GM23338 (cell line): ENCODE measurements around the gene JARID2. TPM values are rescaled to one million over a fixed set of nuclear protein-coding genes. Genes with fewer than 3 reads are reported as not detected.
A peak's percentile ranks its signal among the peaks of the same experiment; 100 is the strongest.

Experiments used
- ATAC-seq: fragments of 200-7000 bp; cut with Tn5 transposase; 3 replicates; pipeline ENCODE4 v1.9.1; 2020
- DNase-seq: peaks from one replicate; pipeline ENCODE4 v3.0.0-alpha.2; 2015; ENCODE audit warnings: low spot score
- H2AFZ ChIP-seq: fragments of 200-600 bp; sonication (generic); 2 replicates; pipeline ENCODE4 v1.8.0; 2016; ENCODE audit warnings: antibody characterized with exemption, mild to moderate bottlenecking, moderate library complexity
- H3F3A ChIP-seq: fragments of 200-600 bp; sonication (generic); replicated peaks from 2 replicates; pipeline ENCODE4 v1.8.0; 2017; ENCODE audit warnings: antibody characterized with exemption, mixed run types, low read depth
- H3K27ac ChIP-seq: fragments of 200-600 bp; sonication (generic); 2 replicates; pipeline ENCODE4 v1.6.1; 2016; ENCODE audit warnings: low read depth
- H3K27me3 ChIP-seq: fragments of 200-600 bp; sonication (generic); 2 replicates; pipeline ENCODE4 v1.8.0; 2016; ENCODE audit warnings: mild to moderate bottlenecking, mixed run types, moderate library complexity; ENCODE audit not compliant: insufficient read depth
- H3K36me3 ChIP-seq: fragments of 200-600 bp; sonication (generic); 2 replicates; pipeline ENCODE4 v1.8.0; 2016; ENCODE audit warnings: mild to moderate bottlenecking; ENCODE audit not compliant: insufficient read depth
- H3K4me1 ChIP-seq: fragments of 200-600 bp; sonication (generic); 2 replicates; pipeline ENCODE4 v1.8.0; 2016; ENCODE audit warnings: mild to moderate bottlenecking, moderate library complexity; ENCODE audit not compliant: insufficient read depth
- H3K4me2 ChIP-seq: fragments of 200-600 bp; sonication (generic); 2 replicates; pipeline ENCODE4 v1.7.1; 2017; ENCODE audit warnings: mixed run types
- H3K4me3 ChIP-seq: fragments of 200-600 bp; sonication (generic); 2 replicates; pipeline ENCODE4 v1.6.1; 2016; ENCODE audit warnings: mixed run types
- H3K79me2 ChIP-seq: fragments of 200-600 bp; sonication (generic); replicated peaks from 2 replicates; pipeline ENCODE4 v1.8.0; 2017; ENCODE audit warnings: mild to moderate bottlenecking; ENCODE audit not compliant: insufficient read depth
- H3K9me2 ChIP-seq: fragments of 200-600 bp; sonication (generic); 2 replicates; pipeline ENCODE4 v1.8.0; 2017; ENCODE audit not compliant: insufficient read depth
- H4K20me1 ChIP-seq: fragments of 200-600 bp; sonication (generic); replicated peaks from 2 replicates; pipeline ENCODE4 v1.8.0; 2017; ENCODE audit warnings: mild to moderate bottlenecking; ENCODE audit not compliant: insufficient read depth
- H3K27ac Mint-ChIP-seq: 2 replicates; pipeline ENCODE4 v1.8.0; 2020; ENCODE audit warnings: inconsistent platforms, mild to moderate bottlenecking, moderate library complexity, mixed read lengths
- H3K27me3 Mint-ChIP-seq: 3 replicates; pipeline ENCODE4 v1.8.0; 2022; ENCODE audit warnings: low read depth, mild to moderate bottlenecking, moderate library complexity, mixed read lengths, inconsistent platforms; ENCODE audit not compliant: insufficient read depth, poor library complexity
- H3K36me3 Mint-ChIP-seq: 3 replicates; pipeline ENCODE4 v1.8.0; 2021; ENCODE audit warnings: low read depth, mild to moderate bottlenecking, inconsistent platforms, moderate library complexity, mixed read lengths
- H3K4me1 Mint-ChIP-seq: 3 replicates; pipeline ENCODE4 v1.8.0; 2020; ENCODE audit warnings: mild to moderate bottlenecking, inconsistent platforms, mixed read lengths
- H3K4me3 Mint-ChIP-seq: 3 replicates; pipeline ENCODE4 v1.8.0; 2021; ENCODE audit warnings: moderate library complexity, mild to moderate bottlenecking, inconsistent platforms, mixed read lengths
- H3K9me3 Mint-ChIP-seq: 3 replicates; pipeline ENCODE4 v1.8.0; 2020; ENCODE audit warnings: moderate library complexity, mild to moderate bottlenecking, inconsistent platforms, mixed read lengths
- EZH2 ChIP-seq: fragments of 200-600 bp; sonication (generic); IDR thresholded peaks from one replicate; pipeline ENCODE4 v1.8.0; 2017; ENCODE audit warnings: antibody characterized with exemption, mild to moderate bottlenecking, low read depth; ENCODE audit not compliant: unreplicated experiment
- POLR2AphosphoS5 ChIP-seq: IDR thresholded peaks from 2 replicates; pipeline ENCODE4 v1.6.1; 2016; ENCODE audit warnings: antibody characterized with exemption, low read depth
- STAT1 ChIP-seq: IDR thresholded peaks from one replicate; pipeline ENCODE4 v1.6.1; 2016; ENCODE audit warnings: antibody characterized with exemption; ENCODE audit not compliant: unreplicated experiment
- ZNF331 ChIP-seq: fragments of 250-450 bp; sonication (Bioruptor Pico); IDR thresholded peaks from 2 replicates; pipeline ENCODE4 v1.5.0; 2020; ENCODE audit warnings: low read depth, mild to moderate bottlenecking, moderate library complexity
- ZNF462 ChIP-seq: fragments of 250-450 bp; sonication (Bioruptor Pico); IDR thresholded peaks from 2 replicates; pipeline ENCODE4 v1.5.0; 2020; ENCODE audit warnings: mild to moderate bottlenecking, moderate library complexity
- polyA plus RNA-seq: library from polyadenylated mRNA; unstranded; fragments of >200 nt; fragmentation: Nextera tagmentation; extraction: Ambion mirVana; gene quantifications from 2 replicates; pipeline ENCODE4 v1.2.1, GENCODE V29; 2016
- total RNA-seq: library from RNA; depleted of rRNA; stranded (reverse); fragments of >200 nt; shearing (Covaris generic); gene quantifications from 2 replicates; pipeline ENCODE4 v1.2.3, GENCODE V29; 2014
- TF ChIP-seq, protein P1 (sequence below), 2 experiments: fragments of 200-600 bp in 1 of 2; sonication (generic) in 1 of 2; conservative IDR thresholded peaks; 2 replicates each; pipeline versions ENCODE4 v1.5.1 to v1.6.1; 2016 to 2017; ENCODE audit warnings: antibody characterized with exemption in 2 of 2, low read depth in 2 of 2, mild to moderate bottlenecking in 2 of 2, moderate library complexity in 1 of 2
- TF ChIP-seq, protein P2 (sequence below): IDR thresholded peaks from one replicate; pipeline ENCODE4 v1.6.1; 2018; ENCODE audit warnings: antibody characterized with exemption; ENCODE audit not compliant: unreplicated experiment

Gene JARID2
- total and polyA plus RNA-seq, 2 experiments from 2014 or later: 92.8 to 196 TPM

DNA sequence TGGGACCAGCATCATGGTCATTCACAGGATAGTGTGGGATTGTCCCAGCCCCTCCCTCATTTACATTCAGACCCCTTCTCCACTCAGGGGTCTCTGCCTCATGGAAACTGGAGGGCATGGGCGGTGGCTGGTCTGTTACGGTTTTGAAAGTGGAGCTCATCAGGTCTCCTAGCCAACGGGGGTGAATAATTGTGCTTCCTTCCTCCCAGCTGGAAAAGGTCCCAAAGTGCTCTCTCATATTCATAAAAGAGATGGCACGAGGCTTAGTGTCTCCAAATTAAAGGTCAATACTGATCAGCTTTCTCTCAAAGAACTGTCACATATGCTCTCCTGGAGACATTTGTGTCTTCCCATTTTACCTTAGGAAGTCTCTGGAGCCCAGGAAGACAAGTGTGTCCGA is 19.9 kb downstream of the JARID2 start:
- H3K36me3 ChIP-seq: no peaks in the 10 kb centered on the region; the same call in 1 of the 2 replicates
- peaks cover 97% of the 10 kb centered on the region for H3K4me1 ChIP-seq
- peaks cover 24% of the 10 kb centered on the region for H3K27me3 Mint-ChIP-seq
- peaks cover 29% of the 10 kb centered on the region; the same call in 2 of the 3 replicates for H3K36me3 Mint-ChIP-seq
- H3K4me3 Mint-ChIP-seq: peak overlapping the region; percentile 67
- H3K27ac Mint-ChIP-seq: peak overlapping the region; percentile 64
- H3K4me3 ChIP-seq: peak overlapping the region; percentile 43
- no peak overlapping the region for H2AFZ ChIP-seq
- no peaks in the 10 kb centered on the region for H3K27me3 ChIP-seq
- H3K4me2 ChIP-seq: peak overlapping the region; percentile 90
- peak overlapping the region; percentile 61 for H3K27ac ChIP-seq
- H3K9me2 ChIP-seq: no peaks in the 10 kb centered on the region
- no peaks in the 10 kb centered on the region; the same call in 1 of the 3 replicates for H3K9me3 Mint-ChIP-seq
- peaks cover 91% of the 10 kb centered on the region for H3K4me1 Mint-ChIP-seq
- peaks cover 74% of the 10 kb centered on the region for H4K20me1 ChIP-seq
- H3K79me2 ChIP-seq: peaks cover 100% of the 10 kb centered on the region
- peaks cover 49% of the 10 kb centered on the region for H3F3A ChIP-seq
- ATAC-seq (no peak), DNase-seq (no peak)
- no peak for TF ChIP-seq ZNF331 (CRISPR knock-in tag)
- TF ChIP-seq, protein P1, sequence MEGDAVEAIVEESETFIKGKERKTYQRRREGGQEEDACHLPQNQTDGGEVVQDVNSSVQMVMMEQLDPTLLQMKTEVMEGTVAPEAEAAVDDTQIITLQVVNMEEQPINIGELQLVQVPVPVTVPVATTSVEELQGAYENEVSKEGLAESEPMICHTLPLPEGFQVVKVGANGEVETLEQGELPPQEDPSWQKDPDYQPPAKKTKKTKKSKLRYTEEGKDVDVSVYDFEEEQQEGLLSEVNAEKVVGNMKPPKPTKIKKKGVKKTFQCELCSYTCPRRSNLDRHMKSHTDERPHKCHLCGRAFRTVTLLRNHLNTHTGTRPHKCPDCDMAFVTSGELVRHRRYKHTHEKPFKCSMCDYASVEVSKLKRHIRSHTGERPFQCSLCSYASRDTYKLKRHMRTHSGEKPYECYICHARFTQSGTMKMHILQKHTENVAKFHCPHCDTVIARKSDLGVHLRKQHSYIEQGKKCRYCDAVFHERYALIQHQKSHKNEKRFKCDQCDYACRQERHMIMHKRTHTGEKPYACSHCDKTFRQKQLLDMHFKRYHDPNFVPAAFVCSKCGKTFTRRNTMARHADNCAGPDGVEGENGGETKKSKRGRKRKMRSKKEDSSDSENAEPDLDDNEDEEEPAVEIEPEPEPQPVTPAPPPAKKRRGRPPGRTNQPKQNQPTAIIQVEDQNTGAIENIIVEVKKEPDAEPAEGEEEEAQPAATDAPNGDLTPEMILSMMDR (conservative IDR thresholded peaks at IDR 0.05; ENCODE audit: low read depth in 2 of 2): no peak
- TF ChIP-seq, protein P2, sequence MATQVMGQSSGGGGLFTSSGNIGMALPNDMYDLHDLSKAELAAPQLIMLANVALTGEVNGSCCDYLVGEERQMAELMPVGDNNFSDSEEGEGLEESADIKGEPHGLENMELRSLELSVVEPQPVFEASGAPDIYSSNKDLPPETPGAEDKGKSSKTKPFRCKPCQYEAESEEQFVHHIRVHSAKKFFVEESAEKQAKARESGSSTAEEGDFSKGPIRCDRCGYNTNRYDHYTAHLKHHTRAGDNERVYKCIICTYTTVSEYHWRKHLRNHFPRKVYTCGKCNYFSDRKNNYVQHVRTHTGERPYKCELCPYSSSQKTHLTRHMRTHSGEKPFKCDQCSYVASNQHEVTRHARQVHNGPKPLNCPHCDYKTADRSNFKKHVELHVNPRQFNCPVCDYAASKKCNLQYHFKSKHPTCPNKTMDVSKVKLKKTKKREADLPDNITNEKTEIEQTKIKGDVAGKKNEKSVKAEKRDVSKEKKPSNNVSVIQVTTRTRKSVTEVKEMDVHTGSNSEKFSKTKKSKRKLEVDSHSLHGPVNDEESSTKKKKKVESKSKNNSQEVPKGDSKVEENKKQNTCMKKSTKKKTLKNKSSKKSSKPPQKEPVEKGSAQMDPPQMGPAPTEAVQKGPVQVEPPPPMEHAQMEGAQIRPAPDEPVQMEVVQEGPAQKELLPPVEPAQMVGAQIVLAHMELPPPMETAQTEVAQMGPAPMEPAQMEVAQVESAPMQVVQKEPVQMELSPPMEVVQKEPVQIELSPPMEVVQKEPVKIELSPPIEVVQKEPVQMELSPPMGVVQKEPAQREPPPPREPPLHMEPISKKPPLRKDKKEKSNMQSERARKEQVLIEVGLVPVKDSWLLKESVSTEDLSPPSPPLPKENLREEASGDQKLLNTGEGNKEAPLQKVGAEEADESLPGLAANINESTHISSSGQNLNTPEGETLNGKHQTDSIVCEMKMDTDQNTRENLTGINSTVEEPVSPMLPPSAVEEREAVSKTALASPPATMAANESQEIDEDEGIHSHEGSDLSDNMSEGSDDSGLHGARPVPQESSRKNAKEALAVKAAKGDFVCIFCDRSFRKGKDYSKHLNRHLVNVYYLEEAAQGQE: no peak
- TF ChIP-seq POLR2AphosphoS5: peak; percentile 43; the same call in 1 of the 2 replicates

GRCh38 chr6:15266423-15266996 is 20.6 kb downstream of the JARID2 start:
- Histone ChIP-seq H3K9me2 (no peaks in the 10 kb centered on the region), H3K79me2 (peaks cover 100% of the 10 kb centered on the region), H2AFZ (no peak overlapping the region), H3K4me2 (peak overlapping the region; percentile 90), H3F3A (peaks cover 49% of the 10 kb centered on the region), H3K27ac (peak overlapping the region; percentile 90), H3K27me3 (no peaks in the 10 kb centered on the region), H3K4me1 (peaks cover 97% of the 10 kb centered on the region), H3K36me3 (no peaks in the 10 kb centered on the region; the same call in 1 of the 2 replicates), H3K4me3 (peak overlapping the region; percentile 43), H4K20me1 (peaks cover 74% of the 10 kb centered on the region)
- Mint-ChIP-seq H3K4me3 (peak overlapping the region; percentile 67), H3K4me1 (peaks cover 91% of the 10 kb centered on the region), H3K27ac (peak overlapping the region; percentile 64), H3K27me3 (peaks cover 28% of the 10 kb centered on the region), H3K9me3 (no peaks in the 10 kb centered on the region; the same call in 1 of the 3 replicates), H3K36me3 (peaks cover 30% of the 10 kb centered on the region)
- DNase-seq (peak; percentile 64), ATAC-seq (no peak)
- TF ChIP-seq POLR2AphosphoS5: no peak
- peak; percentile 8; the same call in 1 of the 2 replicates for TF ChIP-seq ZNF462
- no peak for TF ChIP-seq EZH2
- no peak for TF ChIP-seq STAT1
